HG03175 (cell line): Measurements from ENCODE around the gene MOCS3.
A peak's percentile ranks its signal among the peaks of the same experiment; 100 is the strongest.

ENCODE experiments used
- ATAC-seq: cut with Tn5 transposase; IDR thresholded peaks from one replicate; pipeline ENCODE4 v1.9.1; 2021; ENCODE audit warnings: mild to moderate bottlenecking, moderate library complexity; ENCODE audit not compliant: unreplicated experiment

The MOCS3 gene, protein sequence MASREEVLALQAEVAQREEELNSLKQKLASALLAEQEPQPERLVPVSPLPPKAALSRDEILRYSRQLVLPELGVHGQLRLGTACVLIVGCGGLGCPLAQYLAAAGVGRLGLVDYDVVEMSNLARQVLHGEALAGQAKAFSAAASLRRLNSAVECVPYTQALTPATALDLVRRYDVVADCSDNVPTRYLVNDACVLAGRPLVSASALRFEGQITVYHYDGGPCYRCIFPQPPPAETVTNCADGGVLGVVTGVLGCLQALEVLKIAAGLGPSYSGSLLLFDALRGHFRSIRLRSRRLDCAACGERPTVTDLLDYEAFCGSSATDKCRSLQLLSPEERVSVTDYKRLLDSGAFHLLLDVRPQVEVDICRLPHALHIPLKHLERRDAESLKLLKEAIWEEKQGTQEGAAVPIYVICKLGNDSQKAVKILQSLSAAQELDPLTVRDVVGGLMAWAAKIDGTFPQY

DNA sequence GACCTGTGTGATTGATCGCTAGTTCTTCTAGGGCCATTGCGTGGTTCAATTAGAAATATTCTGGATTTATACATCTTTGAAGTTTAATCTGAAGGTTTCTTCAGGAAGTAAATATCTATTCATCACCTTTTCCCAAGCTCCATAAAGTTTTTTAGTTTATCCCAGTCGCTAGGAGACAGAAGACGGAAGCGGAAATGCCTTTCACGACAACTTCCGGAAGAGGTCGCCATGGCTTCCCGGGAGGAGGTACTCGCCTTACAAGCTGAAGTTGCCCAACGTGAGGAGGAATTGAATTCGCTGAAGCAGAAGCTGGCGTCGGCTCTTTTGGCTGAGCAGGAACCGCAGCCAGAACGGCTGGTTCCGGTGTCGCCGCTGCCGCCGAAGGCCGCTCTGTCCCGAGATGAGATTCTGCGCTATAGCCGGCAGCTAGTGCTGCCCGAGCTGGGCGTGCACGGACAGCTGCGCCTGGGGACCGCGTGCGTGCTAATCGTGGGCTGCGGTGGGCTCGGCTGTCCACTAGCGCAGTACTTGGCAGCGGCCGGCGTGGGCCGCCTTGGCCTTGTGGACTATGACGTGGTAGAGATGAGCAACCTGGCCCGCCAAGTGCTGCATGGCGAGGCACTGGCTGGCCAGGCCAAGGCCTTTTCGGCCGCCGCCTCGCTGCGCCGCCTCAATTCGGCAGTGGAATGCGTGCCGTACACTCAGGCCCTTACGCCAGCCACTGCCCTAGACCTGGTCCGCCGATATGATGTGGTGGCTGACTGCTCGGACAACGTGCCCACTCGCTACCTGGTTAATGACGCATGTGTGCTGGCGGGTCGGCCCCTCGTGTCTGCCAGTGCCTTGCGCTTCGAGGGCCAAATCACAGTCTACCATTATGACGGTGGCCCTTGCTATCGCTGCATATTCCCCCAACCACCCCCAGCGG, at the start of gene MOCS3:
TSS of gene MOCS3 (plus strand) at position 204 of the 928 bp plus-strand sequence. CDS start at position 229, 25 bp downstream.
- ATAC-seq = peak; percentile 71

DNA sequence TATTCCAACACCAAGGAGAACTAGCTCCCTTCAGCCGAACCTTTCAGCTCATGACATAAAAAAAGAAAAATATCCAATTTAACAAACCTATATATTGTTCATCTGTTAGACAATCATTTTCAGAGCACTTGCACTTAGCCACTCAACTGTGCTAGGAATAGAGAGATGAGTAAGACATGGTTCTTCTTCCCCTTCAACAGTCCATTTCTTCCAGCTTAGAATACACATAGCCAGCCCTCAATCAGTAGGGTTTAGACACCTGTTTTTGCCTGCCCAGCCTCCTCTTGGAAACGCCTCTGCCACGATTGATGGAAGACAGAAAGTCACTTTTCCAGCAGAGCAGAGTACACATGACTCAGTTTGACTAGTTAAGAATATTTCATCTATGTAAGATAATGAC, 49.2 kb upstream of the MOCS3 start:
- no peak for ATAC-seq

DNA sequence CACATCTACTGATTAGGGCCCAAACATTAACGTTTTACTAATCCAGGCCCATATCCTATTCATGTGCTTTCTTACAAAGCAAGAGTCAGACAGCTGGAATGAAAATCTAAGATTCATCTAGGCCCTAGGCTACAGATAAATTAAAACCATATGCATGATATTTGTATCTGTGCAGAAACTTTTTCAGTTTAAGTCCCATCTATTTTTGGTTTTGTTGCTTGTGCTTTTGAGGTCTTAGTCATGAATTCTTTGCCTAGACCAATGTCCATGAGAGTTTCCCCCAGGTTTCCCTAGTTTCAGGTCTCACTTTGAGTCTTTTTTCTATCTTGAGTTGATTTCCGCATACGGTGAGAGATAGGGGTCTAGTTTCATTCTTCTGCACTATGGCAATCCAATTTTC, 47.6 kb upstream of the MOCS3 start:
- ATAC-seq = no peak

DNA sequence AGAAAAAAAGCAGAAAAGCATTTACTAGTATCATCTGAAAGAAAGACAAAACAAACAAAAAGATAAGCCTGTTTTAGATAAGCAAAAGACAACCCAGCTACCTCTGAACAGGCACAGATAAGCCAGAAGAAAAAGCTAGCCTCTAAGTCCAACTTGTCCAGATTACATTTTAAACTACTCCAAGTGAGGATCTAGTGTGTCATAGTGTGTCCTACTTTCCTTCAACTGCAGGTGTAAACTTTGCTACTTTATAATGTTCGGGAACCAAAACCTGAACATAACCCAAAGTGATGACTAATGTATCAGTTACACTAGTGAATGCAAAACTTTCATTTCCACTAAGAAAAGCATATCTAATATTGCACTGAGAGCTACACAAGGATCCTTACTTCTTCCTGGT, 46.9 kb upstream of the MOCS3 start:
- ATAC-seq = no peak

DNA sequence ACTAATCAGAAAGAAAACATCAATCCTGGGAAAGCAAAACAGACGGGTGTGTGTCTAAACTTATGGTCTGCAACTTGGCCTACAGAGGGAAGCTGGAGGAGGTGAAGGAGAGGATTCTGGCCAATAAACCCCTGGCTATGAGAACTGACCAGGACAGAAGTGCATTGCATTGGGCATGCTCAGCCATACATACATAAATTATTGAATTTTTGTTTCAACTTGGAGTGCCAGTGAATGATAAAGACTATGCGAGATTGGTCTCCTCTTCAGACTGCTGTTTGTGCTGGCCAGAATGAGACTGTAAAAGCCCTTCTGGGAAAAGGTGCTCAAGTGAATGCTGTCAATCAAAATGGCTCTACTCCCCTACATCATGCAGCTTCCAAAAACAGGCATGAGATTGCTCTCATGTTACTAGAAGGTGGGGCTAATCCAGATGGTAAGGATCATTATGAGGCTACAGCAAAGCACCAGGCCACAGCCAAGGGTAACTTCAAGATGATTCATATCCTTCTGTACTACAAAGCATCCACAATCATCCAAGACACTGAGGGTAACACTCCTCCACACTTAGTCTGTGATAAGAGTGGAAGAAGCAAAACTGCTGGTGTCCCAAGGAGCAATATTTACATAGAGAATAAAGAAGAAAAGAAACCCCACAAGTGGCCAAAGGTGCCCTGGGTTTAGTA, 44.8 kb upstream of the MOCS3 start:
- ATAC-seq = no peak

DNA sequence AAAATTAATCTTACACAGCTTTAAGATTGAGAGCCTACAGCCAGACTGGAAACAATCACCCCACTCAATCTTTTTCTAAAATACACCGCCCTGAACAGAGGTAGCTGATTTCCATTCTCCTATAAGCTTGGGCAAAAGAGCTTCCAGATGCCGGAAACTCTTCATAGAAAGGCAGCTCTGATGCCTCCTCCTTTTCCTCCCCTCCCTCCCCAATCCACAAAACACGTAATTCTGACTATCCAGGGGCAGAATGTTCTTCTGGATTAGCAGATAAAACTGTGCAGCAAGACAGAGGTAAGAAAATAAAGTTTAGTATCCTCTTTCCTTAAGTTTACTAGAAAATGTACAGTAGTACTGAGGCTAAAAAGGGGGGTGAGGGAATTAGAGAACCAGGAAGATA, 43.2 kb upstream of the MOCS3 start:
- no peak for ATAC-seq

DNA sequence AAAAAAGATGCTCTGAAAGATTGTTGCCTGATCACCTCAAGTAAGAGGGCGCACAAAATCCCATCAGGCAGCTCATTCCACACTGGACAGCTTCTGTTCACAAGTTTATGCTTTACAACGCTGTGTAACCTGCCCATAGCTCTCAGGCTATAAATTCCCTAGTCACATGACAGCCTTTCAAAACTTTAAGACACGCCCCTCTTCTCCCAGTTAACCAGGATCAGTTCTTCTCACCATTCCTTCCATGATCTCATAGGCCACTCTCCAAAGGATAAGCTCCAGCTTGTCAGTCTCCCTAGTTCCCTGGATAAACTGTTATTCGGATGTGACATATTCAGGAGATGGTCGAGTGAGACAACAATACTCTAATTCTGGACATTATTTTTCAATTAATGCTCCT, 42.4 kb upstream of the MOCS3 start:
- ATAC-seq = no peak

DNA sequence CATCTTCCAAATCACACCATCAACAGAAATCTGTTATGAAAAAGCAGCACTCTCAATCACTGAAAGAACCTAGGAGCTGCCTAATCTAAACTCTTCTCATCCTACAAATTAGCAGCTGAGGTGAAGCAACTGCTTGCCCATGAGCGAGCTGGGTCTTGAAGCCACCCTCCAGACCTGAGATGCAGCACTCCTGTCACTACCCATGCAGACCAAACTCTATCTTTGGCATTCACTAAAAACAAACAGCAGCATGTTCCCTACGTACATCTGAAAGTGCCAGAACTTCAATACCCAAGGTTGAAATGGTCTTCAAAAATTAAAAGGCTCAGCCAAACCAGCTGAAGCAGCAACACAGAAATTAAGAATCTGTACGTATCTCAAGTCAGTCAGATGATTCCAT, 41.7 kb upstream of the MOCS3 start:
- no peak for ATAC-seq

DNA sequence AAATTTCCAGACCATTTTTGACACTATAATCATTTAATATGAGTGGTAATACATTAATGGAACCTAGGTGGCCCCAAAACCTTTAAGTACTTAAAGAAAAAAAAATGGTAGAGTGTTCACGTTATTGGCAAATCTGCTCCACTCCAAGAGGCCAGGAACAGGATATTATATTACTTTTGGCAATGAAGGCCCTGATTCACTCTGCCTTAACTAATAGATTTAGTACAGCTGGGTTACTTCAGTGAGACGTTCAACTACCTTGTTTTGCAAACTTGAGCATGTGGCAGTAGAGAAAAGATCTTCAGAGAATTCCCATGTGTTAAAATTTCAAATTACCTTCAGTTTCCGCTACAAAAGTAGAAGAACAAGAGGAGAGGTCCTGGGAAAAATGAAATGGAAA, 40.2 kb upstream of the MOCS3 start:
- ATAC-seq = no peak

DNA sequence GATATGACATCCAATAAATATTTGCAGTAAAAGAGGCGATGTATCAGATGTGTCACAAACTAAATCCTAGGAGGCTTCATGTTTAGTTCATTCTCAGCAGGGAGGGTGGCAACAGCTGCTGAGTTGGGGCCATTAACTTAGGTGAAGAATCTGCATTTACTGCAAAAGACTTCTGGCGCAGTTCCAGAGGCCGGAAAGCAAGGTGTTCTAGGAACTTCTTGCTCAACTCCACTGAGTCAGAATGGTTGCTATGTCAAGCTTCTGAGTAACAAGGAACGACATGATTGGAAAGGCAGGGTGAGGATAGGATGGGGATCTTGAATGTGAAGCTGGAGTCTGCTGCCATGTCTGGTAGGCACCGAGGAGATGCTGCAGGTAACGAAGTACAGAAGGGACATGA, 39.1 kb upstream of the MOCS3 start:
- no peak for ATAC-seq

DNA sequence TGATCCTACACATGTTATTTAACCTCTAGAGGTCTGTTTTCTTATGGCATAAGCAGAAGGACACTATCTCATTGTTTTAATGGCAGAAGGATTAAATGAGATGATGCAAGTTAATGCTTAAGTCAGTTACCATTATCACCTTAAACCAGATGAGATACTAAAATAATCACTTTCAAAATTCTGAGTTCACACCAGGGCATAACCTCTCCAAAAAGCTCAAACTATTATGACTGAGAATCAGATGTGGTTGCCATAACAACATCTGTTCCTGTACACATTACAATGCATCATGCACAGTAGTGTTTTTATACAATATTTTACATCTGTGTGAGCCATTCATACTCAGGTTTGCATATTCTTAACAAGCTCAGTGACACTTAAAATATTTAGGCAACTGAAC, 37.6 kb upstream of the MOCS3 start:
- ATAC-seq = peak; percentile 43

DNA sequence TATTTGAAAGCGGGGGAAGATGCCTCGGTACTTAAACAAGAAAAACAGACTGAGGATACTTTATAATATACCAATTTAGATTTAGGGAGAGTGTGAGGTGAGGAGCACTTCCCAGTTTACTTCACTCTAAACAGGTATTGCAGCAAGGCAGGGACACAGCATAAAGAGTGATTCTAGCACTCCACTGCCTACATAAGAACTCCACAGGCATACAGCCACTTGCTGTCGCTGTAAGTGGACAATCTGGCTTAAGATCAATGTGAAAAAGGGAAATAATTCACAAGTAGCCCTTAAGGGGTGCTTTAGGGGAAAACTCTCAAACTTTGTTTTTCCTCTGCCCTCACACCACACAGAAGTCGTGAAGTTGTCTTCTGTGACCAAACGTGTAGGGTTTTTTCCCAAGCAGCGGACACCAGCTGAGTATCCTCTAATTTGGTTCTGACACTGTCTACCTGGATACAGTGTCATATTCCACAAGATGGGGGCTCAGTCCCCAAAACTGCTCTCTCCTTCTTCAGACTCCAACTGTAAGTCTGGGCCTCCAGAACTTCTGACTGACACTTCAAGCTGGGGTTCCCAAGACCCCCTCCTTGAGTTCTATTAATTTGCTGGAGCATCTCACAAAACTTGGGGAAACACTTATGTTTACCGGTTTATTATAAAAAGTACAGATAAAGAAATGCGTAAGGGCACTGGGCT, 36.7 kb upstream of the MOCS3 start:
- no peak for ATAC-seq

DNA sequence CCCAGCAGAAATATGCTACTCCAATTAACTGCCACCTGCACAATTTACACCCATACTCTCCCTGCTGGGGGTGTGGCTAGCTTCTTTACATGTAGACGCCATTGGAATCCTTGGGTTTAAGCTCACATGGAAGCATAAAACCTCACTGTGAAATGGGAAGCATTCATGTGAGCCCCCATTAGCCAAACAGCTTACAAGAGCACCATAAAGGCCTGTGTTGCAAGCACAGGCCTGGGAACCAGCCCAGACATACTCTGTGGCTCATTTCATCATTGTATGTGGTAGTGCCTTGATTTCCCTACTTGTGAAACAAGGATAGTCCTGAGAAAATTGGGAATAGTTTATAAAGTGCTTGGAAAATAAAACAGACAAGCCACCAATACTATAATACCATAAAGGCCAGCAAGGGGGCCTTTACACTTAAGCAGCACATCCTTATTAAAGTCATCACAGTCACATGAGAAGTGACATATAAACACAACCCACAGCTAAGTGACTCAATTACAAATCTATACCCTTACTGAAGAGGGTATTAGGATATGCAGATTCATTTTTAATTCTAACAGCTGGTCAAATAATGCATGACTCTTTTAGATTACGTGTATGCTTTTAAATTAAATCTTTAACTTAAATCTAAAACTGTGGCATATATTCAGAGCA, 34.2 kb upstream of the MOCS3 start:
- no peak for ATAC-seq

DNA sequence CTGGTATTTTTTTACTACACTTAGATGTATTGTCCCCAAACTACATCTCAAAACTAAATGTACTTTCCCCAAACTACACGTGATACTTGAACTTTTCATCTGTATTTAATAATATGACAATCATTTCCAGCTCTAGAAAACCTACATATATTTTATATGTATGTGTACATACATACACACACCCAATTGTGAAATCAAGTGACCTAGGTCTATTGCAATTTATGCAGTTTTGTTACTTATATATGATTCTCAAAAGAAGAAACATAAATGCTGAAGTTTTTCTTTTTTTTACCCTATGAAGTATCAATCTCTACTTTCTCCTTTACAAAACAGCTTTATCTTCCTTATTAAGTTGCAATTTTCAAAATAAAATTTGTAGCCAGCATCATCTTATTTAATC, 32.1 kb upstream of the MOCS3 start:
- ATAC-seq = no peak

DNA sequence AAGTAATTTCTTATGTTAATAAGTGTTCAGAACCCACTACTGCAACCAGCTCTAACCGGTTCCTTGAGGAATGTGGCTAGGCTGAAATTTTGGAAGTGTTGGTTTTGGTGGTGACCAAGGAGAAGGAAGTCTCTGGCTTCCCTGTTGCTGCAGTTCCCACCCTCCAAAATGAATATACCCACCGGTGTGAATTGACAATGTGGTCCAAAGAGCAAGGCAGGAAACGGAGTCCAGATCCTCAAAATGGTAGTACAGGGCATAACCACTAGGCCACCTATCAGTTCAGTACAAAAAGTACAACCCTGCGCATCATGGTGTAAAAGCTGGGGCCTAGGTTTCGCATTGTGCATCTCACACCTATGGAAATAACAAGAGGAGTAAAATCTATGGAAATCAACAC, 30.1 kb upstream of the MOCS3 start:
- ATAC-seq = no peak

DNA sequence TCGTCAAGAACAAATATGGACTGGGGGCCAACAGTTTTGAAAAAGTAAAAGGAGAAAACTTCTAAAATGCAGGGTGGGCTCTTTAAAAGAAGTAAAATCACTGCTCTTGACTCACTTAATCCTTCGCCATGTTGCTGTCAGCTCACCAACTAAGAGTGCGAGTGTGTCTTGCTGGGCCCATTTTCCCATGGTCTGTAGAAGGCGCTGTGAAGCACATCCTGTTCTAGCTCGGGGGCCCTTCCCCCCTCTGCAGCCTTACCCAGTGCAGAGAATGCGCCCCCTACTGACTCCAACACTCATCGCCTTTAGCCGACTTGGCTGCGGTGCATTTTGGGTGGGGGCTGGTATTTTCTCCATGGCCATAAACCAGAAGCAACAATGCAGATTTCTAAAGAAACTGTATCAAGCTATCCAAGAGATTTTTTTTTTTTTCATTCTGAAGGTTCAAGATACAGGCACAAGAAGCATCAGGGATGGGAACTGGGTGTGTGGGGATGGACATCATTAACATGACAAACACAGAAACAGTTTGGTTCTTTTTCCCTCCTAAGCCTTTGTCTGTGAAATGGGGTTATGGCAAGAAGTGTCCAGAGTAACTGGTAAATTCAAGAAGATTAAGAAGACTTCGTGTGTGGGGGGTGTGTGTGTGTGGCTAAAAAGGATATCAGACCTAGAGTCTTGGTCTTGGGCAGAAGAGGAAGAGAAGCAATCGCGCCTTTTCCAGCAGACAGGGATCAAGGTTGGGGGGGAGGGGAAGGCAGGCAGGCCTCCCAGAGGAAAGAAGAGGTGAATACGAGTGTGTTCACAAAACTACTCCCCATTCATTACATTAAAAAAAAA, 29.1 kb upstream of the MOCS3 start:
- ATAC-seq = peak; percentile 61

DNA sequence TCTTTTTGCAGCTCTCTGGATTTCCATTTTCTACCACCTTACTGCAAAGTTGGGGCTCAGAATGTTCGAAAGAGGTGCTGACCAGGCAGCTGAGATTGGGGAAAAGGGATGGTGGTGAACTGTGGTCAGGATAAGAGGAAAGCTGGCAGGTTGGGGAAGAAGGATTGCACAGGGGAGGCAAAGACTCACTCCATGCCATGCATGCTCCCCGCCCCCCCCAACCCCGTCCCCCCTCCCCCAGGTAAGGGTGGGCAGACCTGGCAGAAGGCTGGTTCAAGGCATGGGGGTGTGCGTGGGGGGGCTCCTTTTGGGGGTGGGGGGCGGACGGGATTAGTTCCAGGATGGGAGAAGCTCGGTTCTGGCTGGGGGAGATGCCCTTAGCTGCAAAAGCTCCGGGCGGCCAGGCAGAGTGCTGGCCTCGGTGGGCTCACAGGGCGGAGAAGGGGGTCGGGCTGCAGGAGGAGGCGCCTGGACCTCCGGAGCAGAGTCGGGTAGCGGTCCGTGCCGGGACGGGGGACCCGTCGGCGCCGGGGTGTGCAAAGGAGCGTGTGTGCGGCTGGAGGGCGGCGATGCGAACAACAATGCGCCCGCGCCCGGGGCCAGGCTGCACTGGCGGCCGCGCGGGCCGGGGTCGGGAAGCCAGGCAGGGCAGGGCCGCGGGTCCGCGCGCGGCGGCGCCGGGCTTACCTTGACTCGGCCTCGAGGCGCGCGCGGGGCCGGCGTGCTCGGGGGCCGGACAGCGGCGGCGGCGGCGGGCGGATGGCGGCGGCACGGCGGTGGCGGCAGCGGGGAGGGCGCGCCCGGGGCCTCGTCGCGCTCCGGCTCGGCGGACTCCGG, 28.3 kb upstream of the MOCS3 start:
- ATAC-seq = peak; percentile 5

DNA sequence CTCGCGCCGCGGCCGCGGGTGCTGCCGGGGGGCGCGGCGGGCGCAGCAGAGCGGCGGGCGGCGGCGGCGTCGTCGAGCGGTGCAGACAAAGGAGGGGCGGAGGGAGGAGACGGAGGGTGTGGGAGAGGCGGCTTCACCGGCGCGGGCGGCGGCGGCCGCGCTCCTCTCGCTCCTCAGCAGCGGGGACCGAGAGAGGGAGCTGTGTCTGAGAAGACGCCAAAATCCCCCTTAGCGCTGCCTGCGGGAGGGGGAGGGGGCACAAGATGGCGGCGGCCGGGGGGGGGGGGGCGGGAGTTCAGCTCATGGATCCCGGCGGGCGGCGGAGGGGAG, 27.7 kb upstream of the MOCS3 start:
- peak; percentile 19 for ATAC-seq
